HG03521 (cell line): Measurements from ENCODE around the gene APBB1IP.
"Not testable (repeated sequence)": the region's sequence is repeated elsewhere in the genome, so short reads cannot be mapped to it uniquely, and the experiment has no call there.

Experiments used
- ATAC-seq: cut with Tn5 transposase; IDR thresholded peaks from one replicate; pipeline ENCODE4 v1.9.1; 2021; ENCODE audit warnings: mild to moderate bottlenecking, moderate library complexity; ENCODE audit not compliant: unreplicated experiment

Gene APBB1IP

DNA sequence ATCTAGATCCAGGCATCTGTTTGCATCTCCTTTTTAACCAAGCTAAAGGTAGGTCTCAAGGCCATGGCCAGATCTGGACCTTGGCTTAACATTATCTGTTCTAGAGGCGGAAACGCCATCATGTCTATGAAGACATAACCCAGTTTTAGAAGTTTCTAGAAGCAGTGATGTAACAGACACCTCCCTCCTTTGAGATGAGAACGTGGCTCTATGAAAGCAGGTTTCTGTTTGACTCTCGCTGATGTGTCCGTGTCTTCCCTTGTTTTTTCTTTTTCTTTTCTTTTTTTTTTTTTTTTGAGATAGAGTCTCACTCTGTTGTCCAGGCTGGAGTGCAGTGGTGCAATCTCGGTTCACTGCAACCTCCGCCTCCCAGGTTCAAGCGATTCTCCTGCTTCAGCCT lies 36.7 kb downstream of the APBB1IP start:
- not testable (repeated sequence) for ATAC-seq

- ATAC-seq, result no peak
Measured at GRCh38 chr10:26475386-26475785, 37.2 kb downstream of the APBB1IP start.

DNA sequence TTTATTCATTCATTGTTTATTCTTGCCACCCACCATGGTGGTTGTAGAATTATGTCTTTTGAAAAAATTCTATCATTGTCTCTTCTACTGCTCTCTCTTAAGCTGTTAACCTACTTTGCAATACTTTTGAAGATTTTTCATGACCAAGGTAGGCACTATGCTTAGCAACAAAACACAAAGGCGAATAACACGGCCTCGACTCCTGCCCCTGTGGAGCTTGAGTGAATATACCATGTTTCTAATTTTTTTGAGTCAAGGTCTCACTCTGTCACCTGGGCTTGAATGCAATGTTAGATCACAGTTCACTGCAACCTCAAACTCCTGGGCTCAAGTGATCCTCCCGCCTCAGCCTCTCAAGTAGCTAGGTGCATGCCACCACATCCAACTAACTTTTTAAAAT lies 39.4 kb downstream of the APBB1IP start:
- ATAC-seq, result no peak

DNA sequence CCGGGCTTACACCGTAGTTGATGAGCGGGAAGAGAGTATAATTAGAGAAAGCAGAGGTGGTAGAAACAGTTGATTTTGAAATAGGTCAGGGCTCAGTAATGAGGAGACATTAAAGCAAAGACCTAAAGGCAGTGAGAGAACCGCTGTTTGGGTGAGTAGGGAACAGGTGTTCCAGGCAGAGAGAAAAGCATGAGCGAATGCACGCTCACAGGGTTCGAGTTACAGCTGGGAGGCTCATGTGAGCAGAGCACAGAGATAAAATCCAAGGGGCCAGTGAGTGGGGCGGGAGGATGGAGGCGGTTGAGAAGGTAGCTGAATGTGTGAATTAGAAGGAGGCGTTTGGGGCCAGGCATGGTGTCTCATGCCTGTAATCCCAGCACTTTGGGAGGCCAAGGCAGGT lies 39.9 kb downstream of the APBB1IP start:
- no peak for ATAC-seq

- ATAC-seq, result peak; percentile 42
Measured at GRCh38 chr10:26479766-26480492, 41.8 kb downstream of the APBB1IP start.

- no peak for ATAC-seq
Measured at GRCh38 chr10:26481315-26481692, 43.2 kb downstream of the APBB1IP start.

DNA sequence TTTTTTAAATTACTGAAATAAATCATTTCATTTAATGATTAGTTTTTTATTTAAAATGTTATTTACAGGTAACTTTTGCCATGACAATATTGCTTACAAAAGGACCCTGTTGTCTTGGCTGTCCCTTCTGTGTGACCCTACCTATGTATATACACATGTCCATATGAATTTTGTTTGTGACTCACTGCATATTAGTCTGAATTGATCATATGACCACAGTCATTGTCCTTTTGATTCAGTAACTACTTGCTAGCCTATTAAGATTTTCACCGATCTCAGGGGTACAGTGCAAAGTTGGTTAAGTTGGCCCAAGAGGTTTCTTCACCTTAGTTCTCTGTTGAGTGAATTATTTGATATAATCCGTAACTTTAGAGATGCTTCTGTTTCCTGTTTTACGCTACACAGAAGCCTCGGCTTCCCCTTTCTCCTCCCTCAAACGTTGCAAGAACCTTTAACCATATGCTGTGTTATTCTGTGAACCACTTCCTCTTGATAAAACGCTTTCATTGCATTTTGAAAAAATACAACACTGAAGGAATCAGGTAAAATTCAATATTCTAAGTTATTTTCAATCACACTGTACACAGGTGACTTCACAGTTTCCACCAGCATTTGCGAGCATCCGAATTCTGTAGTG lies 43.9 kb downstream of the APBB1IP start:
- ATAC-seq, result peak; percentile 36

DNA sequence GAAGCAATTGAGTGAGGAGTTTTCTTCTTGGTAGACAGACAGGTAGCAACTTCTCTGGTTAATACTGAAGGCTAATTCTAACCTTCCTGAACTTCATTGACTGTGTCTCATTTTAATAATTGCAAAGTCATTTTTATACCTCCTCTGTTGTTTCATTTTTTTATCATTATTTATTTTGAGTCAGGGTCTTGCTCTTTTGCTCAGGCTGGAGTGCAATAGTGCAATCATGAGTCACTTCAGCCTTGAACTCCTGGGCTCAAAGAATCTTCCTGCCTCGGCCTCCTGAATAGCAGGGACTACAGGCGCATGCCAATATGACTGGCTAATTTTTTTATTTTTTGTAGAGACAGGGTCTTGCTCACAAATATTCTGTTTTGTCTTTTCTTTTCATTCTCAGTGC lies 45.4 kb downstream of the APBB1IP start:
- ATAC-seq, result no peak

DNA sequence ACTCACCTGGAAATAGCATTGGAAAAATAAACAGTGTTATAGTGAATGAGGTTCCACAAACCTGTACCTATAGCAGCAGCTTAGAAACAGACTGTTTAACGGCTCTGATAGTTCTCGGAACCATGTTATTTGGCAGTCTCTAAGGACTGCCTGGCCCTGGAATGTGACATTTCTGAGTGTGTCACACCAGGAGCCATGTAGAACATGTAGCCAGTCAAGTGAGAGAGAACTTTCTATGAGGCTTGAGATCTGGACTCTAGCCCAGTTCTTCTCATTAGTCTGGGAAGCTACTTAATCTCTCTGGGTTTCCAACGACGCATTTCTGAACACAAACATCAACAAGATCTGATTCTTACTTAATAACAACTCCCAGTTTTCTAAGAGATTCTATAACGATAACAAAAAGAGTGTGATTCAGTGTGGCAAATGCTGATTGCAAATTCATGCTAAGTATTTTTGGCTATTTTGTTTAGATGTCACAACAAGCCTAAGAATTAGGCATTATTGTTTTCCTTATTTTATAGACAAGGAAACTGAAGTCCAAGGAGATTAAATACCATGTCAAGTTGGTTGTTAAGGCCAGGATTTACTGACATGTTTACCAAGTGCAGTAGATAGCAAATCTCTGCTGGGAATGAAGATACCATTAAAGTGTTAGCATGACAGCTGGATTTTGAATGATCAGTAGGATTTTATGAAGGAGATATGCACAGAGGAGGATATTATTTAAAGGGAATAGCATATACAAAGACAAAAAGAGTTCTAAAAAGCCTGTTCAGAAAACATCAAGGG lies 47.2 kb downstream of the APBB1IP start:
- no peak for ATAC-seq

- no peak for ATAC-seq
Measured at GRCh38 chr10:26486304-26486703, 48.2 kb downstream of the APBB1IP start.

DNA sequence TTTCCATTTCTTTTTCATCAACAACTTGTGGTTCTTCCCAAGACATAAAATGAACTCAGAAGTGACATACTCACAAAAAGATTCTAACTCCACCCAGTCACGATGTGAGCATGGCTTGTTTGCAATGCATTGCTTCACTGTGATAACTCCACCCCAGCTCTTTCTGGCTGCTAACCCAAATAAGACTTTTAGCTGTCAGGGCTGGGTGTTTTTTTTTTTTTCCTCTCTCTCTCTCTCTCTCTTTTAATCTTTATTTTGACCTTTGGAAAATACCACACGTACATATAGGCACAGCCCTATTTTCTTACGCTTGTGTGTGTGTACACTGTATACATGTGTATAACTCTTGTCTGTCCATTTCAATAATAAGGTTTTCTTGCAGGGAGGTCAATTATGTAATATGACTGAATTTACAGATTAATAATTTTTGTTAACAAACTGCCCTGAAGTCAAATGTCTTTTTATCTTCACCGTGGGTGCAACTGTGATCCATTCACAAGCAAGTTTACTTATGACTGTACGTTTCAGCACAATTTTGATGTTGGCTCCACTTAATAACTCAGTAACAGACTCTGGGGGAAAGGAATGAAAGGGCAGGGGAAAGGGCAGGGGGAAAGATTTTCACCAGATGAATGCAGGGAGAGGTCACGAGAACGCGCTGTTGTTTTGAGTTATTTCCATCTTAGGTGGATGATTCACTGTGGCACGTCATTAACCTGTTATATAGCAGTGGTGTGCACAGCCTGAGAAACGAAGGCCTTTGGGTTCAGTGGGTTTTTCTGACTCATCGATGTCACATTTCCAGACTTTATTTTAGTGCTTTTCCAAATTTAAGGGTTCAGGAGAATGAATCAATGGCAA lies 49.1 kb downstream of the APBB1IP start:
- peak; percentile 81 for ATAC-seq

DNA sequence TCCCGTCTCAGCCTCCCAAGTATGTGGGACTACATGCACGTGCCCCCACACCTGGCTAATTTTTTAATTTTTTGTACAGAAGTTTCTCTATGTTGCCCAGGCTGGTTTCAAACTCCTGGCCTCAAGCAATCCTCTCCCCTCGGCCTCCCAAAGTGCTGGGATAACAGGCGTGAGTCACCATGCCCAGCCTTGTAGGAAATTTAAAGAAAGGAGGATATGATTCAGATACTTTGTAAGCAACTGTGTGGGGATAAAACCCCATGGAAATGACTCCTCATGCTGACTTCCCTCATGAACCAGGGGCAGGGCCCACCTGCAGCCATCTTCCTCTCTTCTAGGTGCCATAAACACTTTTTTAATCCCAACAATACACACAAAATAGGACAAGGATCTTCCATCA lies 50.2 kb downstream of the APBB1IP start:
- no peak for ATAC-seq

- ATAC-seq, result no peak
Measured at GRCh38 chr10:26489081-26489480, 50.9 kb downstream of the APBB1IP start.

- not testable (repeated sequence) for ATAC-seq
Measured at GRCh38 chr10:26490367-26490766, 52.2 kb downstream of the APBB1IP start.

GRCh38 chr10:26491276-26491675 lies 53.1 kb downstream of the APBB1IP start:
- no peak for ATAC-seq

DNA sequence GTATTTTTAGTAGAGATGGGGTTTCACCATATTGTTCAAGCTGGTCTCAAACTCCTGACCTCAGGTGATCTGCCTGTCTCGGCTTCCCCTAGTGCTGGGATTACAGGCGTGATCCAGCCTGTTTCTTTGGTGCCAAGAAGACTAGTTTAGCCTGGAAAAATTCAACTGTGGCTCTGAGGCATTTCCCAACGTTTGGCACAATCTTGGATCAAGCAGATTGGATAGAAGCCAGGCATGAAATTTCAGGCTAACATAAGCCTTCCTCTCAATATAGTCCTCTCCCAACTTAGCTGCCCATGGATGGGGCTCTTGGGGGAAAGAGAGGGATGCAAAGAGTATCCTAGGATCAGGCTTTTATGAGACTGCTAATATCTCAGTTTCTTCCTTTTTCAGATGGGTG lies 53.8 kb downstream of the APBB1IP start:
- ATAC-seq, result no peak

DNA sequence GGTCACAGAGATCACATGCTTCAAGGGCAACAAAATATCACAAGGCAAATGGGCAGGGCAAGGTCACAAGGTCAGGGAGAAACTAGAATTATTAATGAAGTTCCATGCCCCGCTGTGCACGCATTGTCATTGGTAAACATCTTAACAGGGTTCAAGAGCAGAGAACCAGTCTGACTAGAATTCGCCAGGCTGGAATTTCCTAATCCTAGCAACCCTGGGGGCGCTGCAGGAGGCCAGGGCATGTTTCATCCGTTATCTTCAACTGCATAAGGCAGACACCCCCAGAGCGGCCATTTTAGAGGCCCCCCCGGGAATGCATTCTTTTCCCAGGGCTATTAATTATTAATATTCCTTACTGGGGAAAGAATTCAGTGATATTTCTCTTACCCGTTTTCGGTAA lies 54.6 kb downstream of the APBB1IP start:
- ATAC-seq, result not testable (repeated sequence)

DNA sequence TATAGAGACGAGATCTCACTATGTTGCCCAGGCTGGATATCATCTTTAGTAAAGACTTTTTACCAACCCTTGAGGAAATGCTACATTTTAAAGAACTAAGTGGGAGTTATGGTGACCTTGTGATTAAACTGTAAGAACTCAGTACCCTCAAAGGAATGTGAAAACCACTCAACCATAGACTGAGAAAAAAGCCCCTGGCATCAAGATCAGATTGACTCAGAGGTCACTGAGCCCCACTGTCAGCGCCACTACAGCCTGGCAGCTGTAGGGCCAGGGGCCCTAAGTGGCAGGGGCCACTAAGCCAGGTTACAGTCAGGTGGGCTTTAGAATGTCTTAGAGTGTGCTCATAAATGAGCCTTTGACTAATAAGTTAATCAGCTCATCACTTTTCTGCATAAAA lies 55.9 kb downstream of the APBB1IP start:
- no peak for ATAC-seq

- no peak for ATAC-seq
Measured at GRCh38 chr10:26499426-26499825, 61.3 kb downstream of the APBB1IP start.

GRCh38 chr10:26502986-26503385 lies 64.8 kb downstream of the APBB1IP start:
- ATAC-seq, result no peak

GRCh38 chr10:26503911-26504310 lies 65.8 kb downstream of the APBB1IP start:
- ATAC-seq, result no peak
